SK-N-MC (cell line): ENCODE measurements around the gene TRIM9.
"Not testable (repeated sequence)": the region's sequence is repeated elsewhere in the genome, so short reads cannot be mapped to it uniquely, and the experiment has no call there.

Source experiments
- DNase-seq: peaks from one replicate; pipeline ENCODE4 v3.0.0-alpha.2; 2011; ENCODE audit warnings: low read depth, low spot score
- H3K27ac ChIP-seq: fragments of 200-600 bp; sonication (generic); 2 replicates; pipeline ENCODE4 v1.5.1; 2016; ENCODE audit warnings: mixed run types
- H3K36me3 ChIP-seq: fragments of 200-600 bp; sonication (generic); 2 replicates; pipeline ENCODE4 v1.6.1; 2017; ENCODE audit warnings: antibody characterized with exemption, low read length, mixed read lengths; ENCODE audit not compliant: insufficient read depth
- H3K4me3 ChIP-seq: fragments of 200-600 bp; sonication (generic); 2 replicates; pipeline ENCODE4 v1.5.1; 2016
- H3K9ac ChIP-seq: fragments of 200-600 bp; sonication (generic); 2 replicates; pipeline ENCODE4 v1.8.0; 2017; ENCODE audit warnings: mixed run types, mixed read lengths; ENCODE audit not compliant: insufficient read length
- H3K9me3 ChIP-seq: fragments of 200-600 bp; sonication (generic); 2 replicates; pipeline ENCODE4 v1.6.1; 2017; ENCODE audit warnings: low read depth, mild to moderate bottlenecking, antibody characterized with exemption, low read length, moderate library complexity, mixed read lengths
- EZH2 ChIP-seq: fragments of 200-600 bp; sonication (generic); IDR thresholded peaks from one replicate; pipeline ENCODE4 v1.6.1; 2017; ENCODE audit warnings: antibody characterized with exemption
- FOXP2 ChIP-seq: optimal IDR thresholded peaks from 2 replicates; pipeline ENCODE3; 2011; ENCODE audit warnings: mild to moderate bottlenecking, moderate library complexity; ENCODE audit not compliant: insufficient read depth; ENCODE audit errors: extremely low read length, control extremely low read depth
- POLR2AphosphoS5 ChIP-seq: IDR thresholded peaks from 2 replicates; pipeline ENCODE4 v1.6.1; 2012; ENCODE audit warnings: mild to moderate bottlenecking, low read depth, low read length, borderline replicate concordance

Gene TRIM9

DNA sequence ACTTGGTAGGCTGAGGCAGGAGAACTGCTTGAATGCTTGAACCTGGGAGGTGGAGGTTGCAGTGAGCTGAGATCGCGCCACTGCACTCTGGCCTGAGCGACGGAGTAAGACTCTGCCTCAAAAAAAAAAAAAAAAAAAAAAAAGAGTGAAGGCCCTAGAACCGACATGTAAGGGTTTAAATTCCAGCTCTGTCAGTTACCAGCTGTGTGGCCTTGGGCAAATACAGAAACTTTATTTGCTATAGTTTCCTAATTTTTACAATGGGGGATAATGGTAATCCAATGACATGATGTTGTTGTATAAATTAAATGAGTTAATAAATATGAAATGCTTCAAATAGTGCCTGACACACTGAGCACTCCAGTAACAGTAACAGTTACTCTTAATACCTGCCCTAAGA is 131.0 kb downstream of the TRIM9 start:
- H3K9ac ChIP-seq: no peak overlapping the region
- TF ChIP-seq POLR2AphosphoS5 (no peak), FOXP2 (no peak), EZH2 (no peak)
- H3K9me3 ChIP-seq: no peaks in the 10 kb centered on the region
- no peak overlapping the region for H3K4me3 ChIP-seq
- H3K27ac ChIP-seq: no peak overlapping the region
- no peaks in the 10 kb centered on the region for H3K36me3 ChIP-seq
- DNase-seq: no peak

DNA sequence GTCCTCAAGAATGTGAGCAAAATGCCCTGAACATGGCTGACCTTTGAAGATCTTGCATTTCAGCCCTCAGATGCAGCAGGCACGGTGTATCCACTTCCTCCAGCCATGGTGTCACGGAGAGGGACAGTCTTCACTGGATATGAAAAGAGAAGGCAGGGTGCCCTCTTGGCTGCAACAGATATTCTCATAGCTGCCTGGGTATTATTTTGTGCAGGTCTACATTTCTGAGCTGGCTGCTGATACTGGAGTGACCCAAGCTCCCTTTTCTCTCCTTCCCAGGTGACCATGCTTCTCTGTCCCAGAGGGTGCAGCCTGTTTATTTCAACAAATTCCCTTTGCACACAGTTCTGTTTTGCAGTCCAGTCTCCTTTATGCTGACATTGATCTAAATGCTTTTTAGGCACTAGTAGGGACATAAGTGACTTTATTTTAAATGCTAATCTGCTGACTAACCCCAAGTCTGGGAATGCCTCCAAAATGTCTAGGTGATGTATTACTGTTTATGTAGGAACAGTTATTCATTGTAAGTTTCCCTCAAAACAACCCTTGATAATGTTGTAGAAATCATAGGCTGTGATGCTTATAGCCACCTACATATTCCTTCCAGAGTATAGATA is 133.2 kb downstream of the TRIM9 start:
- no peak for TF ChIP-seq FOXP2
- no peak for TF ChIP-seq POLR2AphosphoS5
- no peak for TF ChIP-seq EZH2
- Histone ChIP-seq H3K9ac (no peak overlapping the region), H3K9me3 (no peaks in the 10 kb centered on the region), H3K27ac (no peak overlapping the region), H3K4me3 (no peak overlapping the region), H3K36me3 (no peaks in the 10 kb centered on the region)
- no peak for DNase-seq

DNA sequence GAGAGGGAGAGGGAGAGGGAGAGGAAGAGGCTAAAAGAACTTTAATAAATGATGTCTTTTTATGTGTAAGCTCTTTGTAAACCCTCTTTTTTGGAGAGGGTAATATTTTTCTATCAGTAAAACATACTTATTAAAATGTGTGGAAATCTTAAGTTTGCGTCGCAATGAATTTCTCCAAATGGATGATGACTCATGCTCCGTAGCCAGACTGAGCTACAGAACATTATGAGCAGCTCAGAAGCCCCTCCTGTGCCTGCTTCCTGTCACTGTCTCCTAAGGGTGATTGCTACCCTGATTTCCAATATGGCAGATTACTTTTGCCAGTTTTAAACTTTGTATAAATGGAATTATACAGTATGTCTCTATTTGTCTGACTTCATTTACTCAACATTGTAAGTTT is 137.6 kb downstream of the TRIM9 start:
- no peak overlapping the region for H3K4me3 ChIP-seq
- DNase-seq: no peak

DNA sequence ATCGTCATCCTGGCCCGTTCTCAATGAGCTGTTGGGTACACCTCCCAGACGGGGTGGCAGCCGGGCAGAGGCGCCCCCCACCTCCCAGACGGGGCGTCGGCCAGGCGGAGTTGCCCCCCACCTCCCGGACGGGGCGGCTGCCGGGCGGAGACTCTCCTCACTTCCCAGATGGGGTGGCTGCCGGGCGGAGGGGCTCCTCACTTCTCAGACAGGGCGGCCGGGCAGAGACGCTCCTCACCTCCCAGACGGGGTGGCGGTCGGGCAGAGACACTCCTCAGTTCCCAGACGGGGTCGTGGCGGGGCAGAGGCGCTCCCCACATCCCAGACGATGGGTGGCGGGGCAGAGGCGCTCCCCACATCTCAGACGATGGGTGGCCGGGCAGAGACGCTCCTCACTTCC is 138.5 kb downstream of the TRIM9 start:
- not testable (repeated sequence) for H3K4me3 ChIP-seq, H3K27ac ChIP-seq, H3K36me3 ChIP-seq, H3K9me3 ChIP-seq, DNase-seq, H3K9ac ChIP-seq

More for the DNA sequence above, 137.6 kb downstream of the TRIM9 start:
- Histone ChIP-seq H3K9me3 (no peaks in the 10 kb centered on the region), H3K36me3 (no peaks in the 10 kb centered on the region), H3K9ac (no peak overlapping the region), H3K27ac (no peak overlapping the region)
- TF ChIP-seq FOXP2: no peak
- TF ChIP-seq POLR2AphosphoS5: no peak
- TF ChIP-seq EZH2: no peak

DNA sequence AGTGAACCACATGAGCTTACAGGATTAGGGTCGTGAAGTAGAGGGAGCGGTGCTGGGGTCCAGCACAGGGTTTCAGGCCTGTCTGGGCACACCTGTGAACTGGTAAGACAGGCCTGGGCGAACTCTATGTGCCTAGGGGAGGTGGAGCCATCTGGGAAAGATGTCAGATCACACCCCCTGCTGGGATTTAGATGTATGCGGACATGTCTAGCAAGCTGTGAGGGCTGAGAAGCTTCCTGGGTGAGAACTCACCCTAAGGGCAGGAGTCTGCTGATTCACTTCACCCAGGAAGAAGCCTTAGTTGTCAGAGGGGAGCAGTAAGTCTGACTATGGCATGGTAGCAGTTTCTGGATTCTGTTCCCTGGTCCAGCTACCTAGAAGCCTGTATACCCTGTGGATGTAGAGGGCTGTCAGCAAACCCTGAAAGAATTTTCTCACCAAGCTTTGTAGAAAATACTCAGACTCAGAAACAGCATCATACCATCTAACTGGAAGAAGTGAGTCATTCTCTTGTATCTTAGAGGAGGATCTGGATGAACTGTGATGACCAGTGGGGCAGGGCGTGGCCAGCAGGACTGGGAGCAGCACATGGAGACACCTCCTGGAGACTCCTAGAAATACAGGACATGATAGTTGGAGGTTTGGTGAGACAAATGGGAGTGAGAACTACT is 139.4 kb downstream of the TRIM9 start:
- no peaks in the 10 kb centered on the region for H3K36me3 ChIP-seq
- H3K9ac ChIP-seq: no peak overlapping the region
- no peak for DNase-seq
- no peak overlapping the region for H3K27ac ChIP-seq
- TF ChIP-seq FOXP2: no peak
- TF ChIP-seq EZH2: no peak
- TF ChIP-seq POLR2AphosphoS5: no peak
- no peaks in the 10 kb centered on the region for H3K9me3 ChIP-seq
- no peak overlapping the region for H3K4me3 ChIP-seq

DNA sequence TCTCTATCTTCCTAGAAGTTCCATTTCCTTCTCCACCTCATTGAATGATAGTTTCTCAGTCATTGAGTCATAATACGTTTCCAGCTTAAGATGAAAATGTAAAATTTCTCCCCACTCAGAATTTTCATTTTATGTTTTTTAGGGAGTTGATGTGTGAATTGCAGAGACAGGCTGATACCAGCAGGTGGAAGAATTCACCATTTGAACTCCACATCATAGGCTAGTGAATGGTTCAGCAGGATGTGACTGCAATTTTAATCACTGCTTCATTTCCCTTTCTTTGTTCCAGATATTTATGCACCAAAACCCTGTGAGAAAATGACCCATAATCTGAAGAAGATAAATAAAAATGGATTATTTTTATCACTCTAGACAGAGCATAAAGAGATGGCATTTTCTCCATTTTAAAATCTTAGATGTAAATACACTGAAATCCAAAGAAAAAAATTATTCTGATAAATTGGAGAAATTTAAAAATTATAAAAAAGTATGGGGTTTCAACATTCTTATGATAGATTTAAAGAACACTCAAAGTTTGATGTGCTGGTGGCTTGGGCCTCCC is 140.0 kb downstream of the TRIM9 start:
- Histone ChIP-seq H3K9ac (no peak overlapping the region), H3K36me3 (no peaks in the 10 kb centered on the region), H3K27ac (no peak overlapping the region), H3K4me3 (no peak overlapping the region), H3K9me3 (no peaks in the 10 kb centered on the region)
- no peak for TF ChIP-seq POLR2AphosphoS5
- TF ChIP-seq EZH2: no peak
- TF ChIP-seq FOXP2: no peak
- no peak for DNase-seq

DNA sequence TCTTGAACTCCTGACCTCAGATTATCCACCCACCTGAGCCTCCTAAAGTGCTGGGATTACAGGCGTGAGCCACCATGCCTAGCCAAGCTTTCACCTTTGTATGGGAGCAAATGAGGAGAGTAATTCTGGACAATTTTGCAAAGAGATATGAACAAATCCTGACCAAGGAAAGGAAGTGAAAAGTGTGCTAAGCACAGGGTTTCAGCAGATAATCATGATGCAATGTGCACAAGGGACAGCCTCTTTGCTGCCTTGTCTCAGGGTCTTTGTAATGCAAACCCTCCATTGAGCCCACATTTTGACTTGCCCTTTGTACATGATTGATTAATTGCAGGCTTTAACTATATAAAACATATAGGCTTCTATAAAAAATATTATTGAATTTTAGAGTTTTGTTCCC is 141.4 kb downstream of the TRIM9 start:
- TF ChIP-seq EZH2: no peak
- TF ChIP-seq POLR2AphosphoS5: no peak
- TF ChIP-seq FOXP2: no peak
- no peak for DNase-seq
- H3K9me3 ChIP-seq: no peaks in the 10 kb centered on the region
- no peak overlapping the region for H3K27ac ChIP-seq
- no peak overlapping the region for H3K9ac ChIP-seq
- H3K4me3 ChIP-seq: no peak overlapping the region
- H3K36me3 ChIP-seq: no peaks in the 10 kb centered on the region

DNA sequence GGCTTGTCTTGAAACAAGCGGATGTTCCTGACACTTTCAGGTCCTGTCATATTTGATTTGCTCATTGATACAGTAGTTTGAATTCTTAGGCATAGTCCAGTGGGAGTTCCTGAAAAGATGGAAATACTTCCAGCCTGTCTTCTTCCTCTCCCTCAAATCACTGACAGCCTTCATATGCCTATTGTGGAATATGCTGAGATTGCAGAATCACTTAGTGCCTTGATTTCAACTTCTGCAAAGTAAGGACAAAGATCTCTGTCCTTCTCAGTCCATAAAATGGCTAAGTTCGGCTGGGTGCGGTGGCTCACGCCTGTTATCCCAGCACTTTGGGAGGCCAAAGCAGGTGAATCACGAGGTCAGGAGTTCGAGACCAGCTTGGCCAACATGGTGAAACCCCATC is 143.9 kb downstream of the TRIM9 start:
- H3K27ac ChIP-seq: no peak overlapping the region
- no peak overlapping the region for H3K4me3 ChIP-seq

DNA sequence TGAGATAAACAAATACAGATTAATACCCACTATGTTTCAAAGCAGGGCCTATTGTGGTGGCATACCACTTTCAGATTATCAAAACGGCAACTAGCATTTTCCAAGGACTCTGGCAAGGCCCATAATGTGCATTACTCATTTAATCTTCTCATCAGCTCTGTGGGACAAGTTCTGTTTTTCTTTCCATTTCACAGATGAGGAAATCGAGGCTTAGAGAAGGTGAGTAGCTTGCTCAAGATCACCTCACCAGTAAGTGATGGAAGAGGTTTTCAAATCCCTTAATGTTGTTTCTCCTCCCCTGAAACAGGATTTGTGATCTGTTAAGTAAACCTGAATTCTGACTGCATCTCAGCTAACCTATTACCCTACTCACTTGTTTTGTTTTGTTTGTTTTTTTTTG is 146.7 kb downstream of the TRIM9 start:
- H3K27ac ChIP-seq: no peak overlapping the region
- DNase-seq: no peak
- H3K4me3 ChIP-seq: no peak overlapping the region
- H3K9me3 ChIP-seq: no peaks in the 10 kb centered on the region
- H3K36me3 ChIP-seq: no peaks in the 10 kb centered on the region
- no peak overlapping the region for H3K9ac ChIP-seq
- no peak for TF ChIP-seq EZH2
- no peak for TF ChIP-seq FOXP2
- no peak for TF ChIP-seq POLR2AphosphoS5

More for the DNA sequence above, 143.9 kb downstream of the TRIM9 start:
- no peak for TF ChIP-seq FOXP2
- TF ChIP-seq POLR2AphosphoS5: no peak
- no peak for TF ChIP-seq EZH2
- Histone ChIP-seq H3K9ac (no peak overlapping the region), H3K36me3 (no peaks in the 10 kb centered on the region), H3K9me3 (no peaks in the 10 kb centered on the region)
- no peak for DNase-seq
